ENCODE results near the gene USE1.
"Not testable (repeated sequence)": the region's sequence is repeated elsewhere in the genome, so short reads cannot be mapped to it uniquely, and the experiment has no call there.

USE1 gene, protein sequence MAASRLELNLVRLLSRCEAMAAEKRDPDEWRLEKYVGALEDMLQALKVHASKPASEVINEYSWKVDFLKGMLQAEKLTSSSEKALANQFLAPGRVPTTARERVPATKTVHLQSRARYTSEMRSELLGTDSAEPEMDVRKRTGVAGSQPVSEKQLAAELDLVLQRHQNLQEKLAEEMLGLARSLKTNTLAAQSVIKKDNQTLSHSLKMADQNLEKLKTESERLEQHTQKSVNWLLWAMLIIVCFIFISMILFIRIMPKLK

GRCh38 chr19:17215127-17215971, at the start of gene USE1:
Gene USE1, plus strand, starts transcription at chr19:17215357. Its CDS starts 49 bp downstream, at chr19:17215406.
- peak; percentile 83 for DNase-seq (ENCODE audit: low read depth)

GRCh38 chr19:17165715-17166114, 49.4 kb upstream of the USE1 start:
- DNase-seq (ENCODE audit: low read depth) = no peak

DNA sequence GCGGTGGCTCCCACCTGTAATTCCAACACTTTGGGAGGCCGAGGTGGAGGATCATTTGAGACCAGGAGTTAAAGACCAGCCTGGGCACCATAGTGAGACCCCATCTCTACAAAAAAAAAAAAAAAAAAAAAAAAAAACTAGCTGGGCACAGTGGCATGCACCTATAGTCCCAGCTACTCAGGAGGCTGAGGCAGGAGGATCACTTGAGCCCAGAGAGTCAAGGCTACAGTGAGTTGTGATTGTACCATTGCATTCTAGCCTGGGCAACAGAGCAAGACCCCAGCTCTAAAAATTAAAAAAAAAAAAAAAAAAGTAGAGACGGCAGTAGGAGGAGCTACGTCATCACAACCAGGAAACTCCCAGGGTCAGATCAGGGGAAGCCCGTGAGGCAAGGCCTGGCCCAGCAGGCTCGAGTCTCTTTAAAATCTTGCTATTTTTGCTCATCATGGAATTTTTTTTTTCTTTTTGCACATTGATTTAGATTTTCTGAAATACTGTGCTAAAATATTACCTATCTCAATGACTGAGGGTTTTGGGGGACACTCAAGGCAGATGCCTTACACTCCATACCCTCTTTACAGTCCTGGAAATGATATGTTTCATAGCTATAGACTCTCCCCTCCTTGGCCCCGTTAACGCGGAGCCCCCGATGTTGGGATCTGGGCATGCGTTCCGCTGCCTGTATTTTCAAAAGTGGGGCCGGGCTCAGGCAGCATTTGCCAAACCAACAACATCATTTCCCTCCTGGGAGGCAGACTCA, 44.4 kb upstream of the USE1 start:
- DNase-seq (ENCODE audit: low read depth) = no peak

DNA sequence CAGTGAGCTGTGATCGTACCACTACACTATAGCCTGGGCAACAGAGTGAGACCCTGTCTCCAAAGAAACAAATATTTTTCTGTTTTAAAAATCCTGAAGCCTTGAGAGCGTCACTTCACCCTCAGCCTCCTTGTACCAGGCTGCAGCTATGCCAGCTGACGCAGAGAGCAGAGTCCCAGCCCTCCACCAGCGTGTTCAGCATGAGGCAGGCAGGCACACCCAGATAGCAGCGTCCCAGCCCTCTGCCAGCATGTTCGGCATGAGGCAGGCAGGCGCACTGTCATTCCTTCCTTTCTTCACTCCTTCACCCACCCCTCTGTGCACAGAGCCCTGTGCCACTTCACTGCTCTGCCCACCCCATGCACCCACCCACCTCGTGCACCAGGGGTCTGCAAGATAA, 43.3 kb upstream of the USE1 start:
- no peak for DNase-seq (ENCODE audit: low read depth)

DNA sequence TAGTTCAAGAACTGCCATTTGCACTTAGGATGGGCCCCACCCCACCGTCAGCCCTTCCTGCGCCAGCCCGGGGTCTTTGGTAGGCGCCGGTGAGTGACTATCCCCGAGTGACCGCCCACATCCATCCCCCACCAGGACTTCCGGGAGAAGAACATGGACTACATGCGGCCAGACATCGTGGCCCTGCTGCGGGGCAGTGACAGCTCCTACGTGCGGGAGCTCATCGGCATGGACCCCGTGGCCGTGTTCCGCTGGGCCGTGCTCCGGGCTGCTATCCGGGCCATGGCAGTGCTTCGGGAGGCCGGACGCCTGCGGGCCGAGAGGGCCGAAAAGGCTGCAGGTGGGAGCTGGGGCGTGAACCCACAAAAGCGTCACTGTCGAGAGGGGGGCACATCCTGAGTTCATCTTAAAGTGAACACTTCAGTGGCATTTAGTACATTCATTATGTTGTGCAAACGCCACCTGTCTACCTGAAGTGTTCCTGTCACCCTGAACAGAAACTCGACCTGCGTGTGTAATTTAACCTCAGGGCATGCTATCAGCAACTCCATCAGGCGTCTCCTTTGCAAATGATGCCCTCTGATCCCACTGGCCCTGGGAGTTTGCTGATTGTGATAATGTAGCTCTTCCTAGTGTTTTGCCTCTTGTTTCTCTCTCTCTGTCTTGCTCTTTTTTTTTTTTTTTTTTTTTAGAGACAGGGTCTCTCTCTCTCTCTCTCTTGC, 42.4 kb upstream of the USE1 start:
- no peak for DNase-seq (ENCODE audit: low read depth)

- DNase-seq (ENCODE audit: low read depth) = no peak
Observed at GRCh38 chr19:17178291-17178690, 36.9 kb upstream of the USE1 start.

GRCh38 chr19:17180997-17181702, 34.0 kb upstream of the USE1 start:
- DNase-seq (ENCODE audit: low read depth) = no peak

DNA sequence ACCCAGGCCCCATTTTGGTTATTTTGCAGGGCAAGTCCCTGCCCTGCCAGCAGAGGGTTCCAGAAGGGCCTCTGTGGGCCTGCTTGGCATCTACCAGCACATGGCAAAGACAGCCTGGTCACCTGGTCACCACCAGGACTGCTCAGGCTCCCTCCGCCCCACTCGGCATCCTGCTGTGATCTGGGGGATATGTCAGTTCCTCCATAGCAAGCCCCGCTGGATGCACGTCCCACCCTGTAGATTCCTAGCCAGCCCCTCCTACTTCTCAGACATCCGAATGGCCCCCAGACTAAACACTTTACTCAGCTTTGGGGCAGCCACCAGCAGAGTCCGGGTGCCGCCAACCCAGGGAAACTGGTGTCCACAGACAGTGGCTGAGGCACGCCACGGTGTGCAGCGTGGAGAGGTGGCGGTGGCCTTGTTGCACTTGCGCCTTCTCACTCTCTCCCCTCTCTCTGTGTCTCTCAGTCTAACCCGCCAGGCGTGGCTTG, 31.8 kb upstream of the USE1 start:
- no peak for DNase-seq (ENCODE audit: low read depth)

- DNase-seq (ENCODE audit: low read depth) = no peak
Observed at GRCh38 chr19:17183858-17184321, 31.3 kb upstream of the USE1 start.

- no peak for DNase-seq (ENCODE audit: low read depth)
Observed at GRCh38 chr19:17184371-17184841, 30.8 kb upstream of the USE1 start.

- no peak for DNase-seq (ENCODE audit: low read depth)
Observed at GRCh38 chr19:17185590-17185989, 29.6 kb upstream of the USE1 start.

DNA sequence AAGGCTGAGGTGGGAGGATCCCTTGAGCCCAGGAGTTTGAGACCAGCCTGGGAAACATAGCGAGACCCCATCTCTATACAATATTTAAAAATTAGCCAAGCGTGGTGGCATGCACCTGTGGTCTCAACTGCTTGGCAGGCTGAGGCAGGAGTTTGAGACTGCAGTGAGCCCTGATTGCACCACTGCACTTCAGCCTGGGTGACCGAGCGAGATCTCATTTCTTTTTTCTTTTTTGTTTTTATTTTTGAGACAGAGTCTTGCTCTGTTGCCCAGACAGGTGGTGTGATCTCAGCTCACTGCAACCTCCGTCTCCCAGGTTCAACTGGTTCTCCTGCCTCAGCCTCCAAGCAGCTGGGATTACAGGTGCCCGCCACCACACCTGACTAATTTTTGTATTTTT, 23.4 kb upstream of the USE1 start:
- DNase-seq (ENCODE audit: low read depth) = not testable (repeated sequence)

- no peak for DNase-seq (ENCODE audit: low read depth)
Observed at GRCh38 chr19:17192751-17193150, 22.4 kb upstream of the USE1 start.

- no peak for DNase-seq (ENCODE audit: low read depth)
Observed at GRCh38 chr19:17194608-17195007, 20.5 kb upstream of the USE1 start.

GRCh38 chr19:17195106-17195505, 20.1 kb upstream of the USE1 start:
- no peak for DNase-seq (ENCODE audit: low read depth)

DNA sequence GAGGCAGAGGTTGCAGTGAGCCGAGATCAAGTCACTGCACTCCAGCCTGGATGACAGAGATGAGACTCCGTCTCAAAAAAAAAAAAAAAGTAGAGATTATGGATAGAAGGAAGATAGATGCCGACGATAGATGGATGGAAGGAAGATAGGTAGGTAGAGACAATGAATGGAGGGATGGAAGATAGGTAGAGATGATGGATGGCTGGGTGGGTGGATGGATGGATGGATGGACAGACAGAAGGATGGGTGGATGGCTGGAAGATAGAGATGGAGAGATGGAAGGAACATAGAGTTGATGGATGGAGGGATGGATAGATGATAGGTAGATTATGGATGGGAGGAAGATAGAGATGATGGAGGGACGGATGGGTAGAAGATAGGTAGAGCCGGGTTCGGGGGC, 18.5 kb upstream of the USE1 start:
- no peak for DNase-seq (ENCODE audit: low read depth)

- DNase-seq (ENCODE audit: low read depth) = no peak
Observed at GRCh38 chr19:17197666-17198065, 17.5 kb upstream of the USE1 start.

GRCh38 chr19:17200408-17201079, 14.6 kb upstream of the USE1 start:
- DNase-seq (ENCODE audit: low read depth) = no peak

GRCh38 chr19:17202249-17202648, 12.9 kb upstream of the USE1 start:
- no peak for DNase-seq (ENCODE audit: low read depth)

- DNase-seq (ENCODE audit: low read depth) = no peak
Observed at GRCh38 chr19:17202713-17203112, 12.4 kb upstream of the USE1 start.

Data from stromal cell of bone marrow (primary cell).